WTC11 (cell line): ENCODE data around the gene ZCCHC14.
"Not testable (repeated sequence)": the region's sequence is repeated elsewhere in the genome, so short reads cannot be mapped to it uniquely, and the experiment has no call there.

Experiments used
- ATF1 ChIP-seq: sonication (generic); formaldehyde crosslinking; IDR thresholded peaks from 2 replicates; pipeline ENCODE4 v1.8.1; 2023; ENCODE audit warnings: mild to moderate bottlenecking, moderate library complexity, missing genetic modification reagents
- CBFB ChIP-seq: sonication (generic); formaldehyde crosslinking; IDR thresholded peaks from 2 replicates; pipeline ENCODE4 v1.8.1; 2022; ENCODE audit warnings: mild to moderate bottlenecking, low read depth, missing genetic modification reagents
- EMX1 ChIP-seq: fragments of 250-450 bp; sonication (Bioruptor Pico); IDR thresholded peaks from 2 replicates; pipeline ENCODE4 v1.8.0; 2021; ENCODE audit warnings: mild to moderate bottlenecking
- FOXP1 ChIP-seq: sonication (generic); formaldehyde crosslinking; IDR thresholded peaks from 2 replicates; pipeline ENCODE4 v1.8.0; 2022; ENCODE audit warnings: missing genetic modification reagents, mild to moderate bottlenecking, moderate library complexity, borderline replicate concordance
- NFE2L1 ChIP-seq: sonication (generic); formaldehyde crosslinking; IDR thresholded peaks from 2 replicates; pipeline ENCODE4 v1.8.1; 2023; ENCODE audit warnings: missing genetic modification reagents
- NR3C1 ChIP-seq: sonication (generic); formaldehyde crosslinking; conservative IDR thresholded peaks from 2 replicates; pipeline ENCODE4 v1.8.1; 2023; ENCODE audit warnings: low read depth, mild to moderate bottlenecking, missing genetic modification reagents
- TF ChIP-seq, protein P1 (sequence below): fragments of 200-600 bp; IDR thresholded peaks from 2 replicates; pipeline ENCODE4 v1.8.0; 2022; ENCODE audit warnings: antibody characterized with exemption
- TF ChIP-seq, protein P2 (sequence below): sonication (generic); formaldehyde crosslinking; IDR thresholded peaks from 2 replicates; pipeline ENCODE4 v1.8.0; 2022; ENCODE audit warnings: mild to moderate bottlenecking, missing genetic modification reagents
- TF ChIP-seq, protein P3 (sequence below): sonication (generic); formaldehyde crosslinking; IDR thresholded peaks from 2 replicates; pipeline ENCODE4 v1.8.1; 2023; ENCODE audit warnings: mild to moderate bottlenecking, missing genetic modification reagents
- TF ChIP-seq, protein P4 (sequence below): sonication (generic); formaldehyde crosslinking; IDR thresholded peaks from 2 replicates; pipeline ENCODE4 v1.8.1; 2023; ENCODE audit warnings: mild to moderate bottlenecking, missing genetic modification reagents, moderate library complexity
- TF ChIP-seq, protein P5 (sequence below): sonication (generic); formaldehyde crosslinking; IDR thresholded peaks from 2 replicates; pipeline ENCODE4 v1.8.0; 2022; ENCODE audit warnings: missing genetic modification reagents

DNA sequence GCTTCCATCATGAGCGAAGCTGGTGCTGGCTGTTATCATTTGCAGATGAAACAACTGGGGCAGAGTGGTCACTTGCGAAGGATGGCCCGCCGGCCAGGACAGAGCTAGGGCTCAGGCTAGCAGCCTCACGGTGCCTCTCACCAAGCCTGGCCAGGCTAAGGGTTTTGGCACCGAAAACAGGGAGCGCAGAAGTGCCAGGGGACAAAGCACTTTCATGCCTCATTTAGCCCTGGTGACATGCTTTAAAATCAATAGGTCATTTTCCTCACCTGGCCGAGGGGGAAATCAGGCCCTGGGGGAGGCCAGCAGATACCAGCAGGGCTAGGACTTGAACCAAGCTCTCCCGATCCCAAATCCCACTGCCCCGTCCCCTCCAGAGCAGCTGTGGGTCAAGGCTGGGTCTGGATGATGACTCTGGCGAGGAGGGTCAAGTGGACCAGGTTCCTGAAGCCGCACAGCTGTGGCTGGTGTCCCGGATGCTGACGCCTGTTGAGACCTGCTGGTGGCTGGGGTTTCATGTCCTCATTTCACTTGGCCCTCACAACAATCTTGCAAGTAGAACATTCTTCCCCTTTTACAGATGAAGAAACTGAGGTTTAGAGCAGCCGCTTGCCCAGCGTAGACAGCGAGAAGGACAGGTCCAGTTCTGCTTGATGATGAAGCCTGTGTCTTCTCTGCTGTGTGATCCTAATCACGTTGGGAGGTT is 10.6 kb upstream of the ZCCHC14 start:
- TF ChIP-seq CBFB; NFE2L1; EMX1 (CRISPR knock-in tag); NR3C1; FOXP1 (CRISPR knock-in tag); ATF1 (CRISPR knock-in tag): not testable (repeated sequence)
- TF ChIP-seq, protein P1, sequence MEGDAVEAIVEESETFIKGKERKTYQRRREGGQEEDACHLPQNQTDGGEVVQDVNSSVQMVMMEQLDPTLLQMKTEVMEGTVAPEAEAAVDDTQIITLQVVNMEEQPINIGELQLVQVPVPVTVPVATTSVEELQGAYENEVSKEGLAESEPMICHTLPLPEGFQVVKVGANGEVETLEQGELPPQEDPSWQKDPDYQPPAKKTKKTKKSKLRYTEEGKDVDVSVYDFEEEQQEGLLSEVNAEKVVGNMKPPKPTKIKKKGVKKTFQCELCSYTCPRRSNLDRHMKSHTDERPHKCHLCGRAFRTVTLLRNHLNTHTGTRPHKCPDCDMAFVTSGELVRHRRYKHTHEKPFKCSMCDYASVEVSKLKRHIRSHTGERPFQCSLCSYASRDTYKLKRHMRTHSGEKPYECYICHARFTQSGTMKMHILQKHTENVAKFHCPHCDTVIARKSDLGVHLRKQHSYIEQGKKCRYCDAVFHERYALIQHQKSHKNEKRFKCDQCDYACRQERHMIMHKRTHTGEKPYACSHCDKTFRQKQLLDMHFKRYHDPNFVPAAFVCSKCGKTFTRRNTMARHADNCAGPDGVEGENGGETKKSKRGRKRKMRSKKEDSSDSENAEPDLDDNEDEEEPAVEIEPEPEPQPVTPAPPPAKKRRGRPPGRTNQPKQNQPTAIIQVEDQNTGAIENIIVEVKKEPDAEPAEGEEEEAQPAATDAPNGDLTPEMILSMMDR = not testable (repeated sequence)
- TF ChIP-seq, protein P2, sequence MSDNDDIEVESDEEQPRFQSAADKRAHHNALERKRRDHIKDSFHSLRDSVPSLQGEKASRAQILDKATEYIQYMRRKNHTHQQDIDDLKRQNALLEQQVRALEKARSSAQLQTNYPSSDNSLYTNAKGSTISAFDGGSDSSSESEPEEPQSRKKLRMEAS (CRISPR knock-in tag) = not testable (repeated sequence)
- TF ChIP-seq, protein P3, sequence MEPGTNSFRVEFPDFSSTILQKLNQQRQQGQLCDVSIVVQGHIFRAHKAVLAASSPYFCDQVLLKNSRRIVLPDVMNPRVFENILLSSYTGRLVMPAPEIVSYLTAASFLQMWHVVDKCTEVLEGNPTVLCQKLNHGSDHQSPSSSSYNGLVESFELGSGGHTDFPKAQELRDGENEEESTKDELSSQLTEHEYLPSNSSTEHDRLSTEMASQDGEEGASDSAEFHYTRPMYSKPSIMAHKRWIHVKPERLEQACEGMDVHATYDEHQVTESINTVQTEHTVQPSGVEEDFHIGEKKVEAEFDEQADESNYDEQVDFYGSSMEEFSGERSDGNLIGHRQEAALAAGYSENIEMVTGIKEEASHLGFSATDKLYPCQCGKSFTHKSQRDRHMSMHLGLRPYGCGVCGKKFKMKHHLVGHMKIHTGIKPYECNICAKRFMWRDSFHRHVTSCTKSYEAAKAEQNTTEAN (CRISPR knock-in tag) = not testable (repeated sequence)
- TF ChIP-seq, protein P4, sequence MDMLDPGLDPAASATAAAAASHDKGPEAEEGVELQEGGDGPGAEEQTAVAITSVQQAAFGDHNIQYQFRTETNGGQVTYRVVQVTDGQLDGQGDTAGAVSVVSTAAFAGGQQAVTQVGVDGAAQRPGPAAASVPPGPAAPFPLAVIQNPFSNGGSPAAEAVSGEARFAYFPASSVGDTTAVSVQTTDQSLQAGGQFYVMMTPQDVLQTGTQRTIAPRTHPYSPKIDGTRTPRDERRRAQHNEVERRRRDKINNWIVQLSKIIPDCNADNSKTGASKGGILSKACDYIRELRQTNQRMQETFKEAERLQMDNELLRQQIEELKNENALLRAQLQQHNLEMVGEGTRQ (CRISPR knock-in tag) = not testable (repeated sequence)
- TF ChIP-seq, protein P5, sequence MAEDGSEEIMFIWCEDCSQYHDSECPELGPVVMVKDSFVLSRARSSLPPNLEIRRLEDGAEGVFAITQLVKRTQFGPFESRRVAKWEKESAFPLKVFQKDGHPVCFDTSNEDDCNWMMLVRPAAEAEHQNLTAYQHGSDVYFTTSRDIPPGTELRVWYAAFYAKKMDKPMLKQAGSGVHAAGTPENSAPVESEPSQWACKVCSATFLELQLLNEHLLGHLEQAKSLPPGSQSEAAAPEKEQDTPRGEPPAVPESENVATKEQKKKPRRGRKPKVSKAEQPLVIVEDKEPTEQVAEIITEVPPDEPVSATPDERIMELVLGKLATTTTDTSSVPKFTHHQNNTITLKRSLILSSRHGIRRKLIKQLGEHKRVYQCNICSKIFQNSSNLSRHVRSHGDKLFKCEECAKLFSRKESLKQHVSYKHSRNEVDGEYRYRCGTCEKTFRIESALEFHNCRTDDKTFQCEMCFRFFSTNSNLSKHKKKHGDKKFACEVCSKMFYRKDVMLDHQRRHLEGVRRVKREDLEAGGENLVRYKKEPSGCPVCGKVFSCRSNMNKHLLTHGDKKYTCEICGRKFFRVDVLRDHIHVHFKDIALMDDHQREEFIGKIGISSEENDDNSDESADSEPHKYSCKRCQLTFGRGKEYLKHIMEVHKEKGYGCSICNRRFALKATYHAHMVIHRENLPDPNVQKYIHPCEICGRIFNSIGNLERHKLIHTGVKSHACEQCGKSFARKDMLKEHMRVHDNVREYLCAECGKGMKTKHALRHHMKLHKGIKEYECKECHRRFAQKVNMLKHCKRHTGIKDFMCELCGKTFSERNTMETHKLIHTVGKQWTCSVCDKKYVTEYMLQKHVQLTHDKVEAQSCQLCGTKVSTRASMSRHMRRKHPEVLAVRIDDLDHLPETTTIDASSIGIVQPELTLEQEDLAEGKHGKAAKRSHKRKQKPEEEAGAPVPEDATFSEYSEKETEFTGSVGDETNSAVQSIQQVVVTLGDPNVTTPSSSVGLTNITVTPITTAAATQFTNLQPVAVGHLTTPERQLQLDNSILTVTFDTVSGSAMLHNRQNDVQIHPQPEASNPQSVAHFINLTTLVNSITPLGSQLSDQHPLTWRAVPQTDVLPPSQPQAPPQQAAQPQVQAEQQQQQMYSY (CRISPR knock-in tag) = not testable (repeated sequence)
